GM12874 (cell line): ENCODE results near the gene RPL13.

Source experiments
- TF ChIP-seq, protein P1 (sequence below): IDR thresholded peaks from 2 replicates; pipeline ENCODE4 v1.5.1; 2011; ENCODE audit warnings: low read depth, mild to moderate bottlenecking, control low read depth, low read length, moderate library complexity; ENCODE audit not compliant: insufficient read depth

The RPL13 gene

DNA sequence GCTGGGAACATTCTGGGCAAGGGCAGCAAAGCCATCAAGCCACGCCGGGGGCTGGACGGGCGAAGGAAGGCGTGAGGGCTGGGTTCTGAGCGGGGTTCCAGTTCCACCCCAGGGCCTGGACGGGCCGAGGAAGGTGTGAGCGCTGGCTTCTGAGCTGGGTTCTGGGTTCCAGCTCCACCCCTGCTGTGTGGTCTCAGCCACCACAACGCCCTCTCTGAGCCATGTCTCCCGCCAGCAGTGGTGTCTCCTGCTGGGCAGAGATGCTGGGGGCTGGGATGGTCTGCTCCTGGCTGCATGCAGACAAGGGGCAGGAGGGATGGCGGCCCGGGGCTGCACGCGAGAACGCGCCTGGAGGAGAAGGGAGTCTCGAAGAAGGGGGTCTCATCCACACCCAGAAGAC lies 11.2 kb downstream of the RPL13 start:
- TF ChIP-seq, protein P1, sequence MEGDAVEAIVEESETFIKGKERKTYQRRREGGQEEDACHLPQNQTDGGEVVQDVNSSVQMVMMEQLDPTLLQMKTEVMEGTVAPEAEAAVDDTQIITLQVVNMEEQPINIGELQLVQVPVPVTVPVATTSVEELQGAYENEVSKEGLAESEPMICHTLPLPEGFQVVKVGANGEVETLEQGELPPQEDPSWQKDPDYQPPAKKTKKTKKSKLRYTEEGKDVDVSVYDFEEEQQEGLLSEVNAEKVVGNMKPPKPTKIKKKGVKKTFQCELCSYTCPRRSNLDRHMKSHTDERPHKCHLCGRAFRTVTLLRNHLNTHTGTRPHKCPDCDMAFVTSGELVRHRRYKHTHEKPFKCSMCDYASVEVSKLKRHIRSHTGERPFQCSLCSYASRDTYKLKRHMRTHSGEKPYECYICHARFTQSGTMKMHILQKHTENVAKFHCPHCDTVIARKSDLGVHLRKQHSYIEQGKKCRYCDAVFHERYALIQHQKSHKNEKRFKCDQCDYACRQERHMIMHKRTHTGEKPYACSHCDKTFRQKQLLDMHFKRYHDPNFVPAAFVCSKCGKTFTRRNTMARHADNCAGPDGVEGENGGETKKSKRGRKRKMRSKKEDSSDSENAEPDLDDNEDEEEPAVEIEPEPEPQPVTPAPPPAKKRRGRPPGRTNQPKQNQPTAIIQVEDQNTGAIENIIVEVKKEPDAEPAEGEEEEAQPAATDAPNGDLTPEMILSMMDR: no peak

DNA sequence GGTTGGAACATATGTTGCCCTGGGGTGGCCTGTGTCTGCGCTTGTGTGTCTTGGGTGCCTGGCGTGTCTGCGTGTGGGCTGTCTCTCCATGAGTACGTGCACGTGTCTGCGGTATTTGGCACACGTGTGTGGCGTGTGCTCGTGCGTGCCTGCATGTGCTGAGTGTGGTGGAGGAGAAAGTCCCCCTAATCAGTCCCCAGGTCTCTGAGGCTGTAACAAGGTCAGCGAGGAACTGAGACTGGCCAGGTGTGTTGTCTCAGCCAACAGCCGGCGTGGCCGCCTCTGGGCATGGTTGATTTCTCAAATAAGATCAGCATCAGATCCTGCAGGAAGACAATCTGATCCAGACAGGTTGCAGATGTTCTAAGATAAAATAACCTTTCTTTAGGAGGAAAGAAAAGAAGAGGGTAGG lies 11.6 kb downstream of the RPL13 start:
- TF ChIP-seq, protein P1: no peak

DNA sequence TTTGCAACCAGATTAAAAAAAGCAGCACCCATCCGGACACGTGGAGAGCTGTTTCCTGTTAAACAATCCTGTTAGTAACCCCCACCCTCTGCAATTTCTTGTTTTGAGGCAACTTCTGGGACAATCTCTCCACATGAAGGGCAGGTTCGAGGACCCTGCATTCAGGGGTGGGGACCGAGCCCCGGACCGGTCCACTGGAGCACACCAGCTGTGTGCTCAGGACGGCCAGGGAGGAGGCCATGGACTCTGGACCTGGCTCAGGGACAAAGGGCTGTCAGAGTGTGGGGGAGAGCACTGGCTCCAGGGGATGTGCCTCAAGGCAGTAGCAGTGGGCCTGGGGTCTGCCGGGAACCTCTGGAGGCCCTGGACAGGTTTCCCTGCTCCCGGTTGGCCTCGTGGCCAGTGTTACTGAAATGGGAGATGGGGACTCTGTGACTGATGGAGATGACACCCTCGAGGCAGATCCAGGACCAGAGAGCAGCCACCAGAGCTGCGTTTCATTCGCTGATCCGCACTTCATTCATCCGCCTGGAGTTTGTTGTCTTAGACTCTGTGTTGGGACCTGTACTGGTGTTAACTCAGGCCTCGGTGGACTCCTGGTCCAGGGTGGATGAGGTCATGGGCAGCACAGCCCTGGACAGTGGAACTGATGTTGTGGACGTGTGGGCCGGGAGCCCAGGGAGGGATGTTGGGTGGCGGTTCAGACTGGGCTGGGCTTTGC lies 12.2 kb downstream of the RPL13 start:
- TF ChIP-seq, protein P1: no peak

DNA sequence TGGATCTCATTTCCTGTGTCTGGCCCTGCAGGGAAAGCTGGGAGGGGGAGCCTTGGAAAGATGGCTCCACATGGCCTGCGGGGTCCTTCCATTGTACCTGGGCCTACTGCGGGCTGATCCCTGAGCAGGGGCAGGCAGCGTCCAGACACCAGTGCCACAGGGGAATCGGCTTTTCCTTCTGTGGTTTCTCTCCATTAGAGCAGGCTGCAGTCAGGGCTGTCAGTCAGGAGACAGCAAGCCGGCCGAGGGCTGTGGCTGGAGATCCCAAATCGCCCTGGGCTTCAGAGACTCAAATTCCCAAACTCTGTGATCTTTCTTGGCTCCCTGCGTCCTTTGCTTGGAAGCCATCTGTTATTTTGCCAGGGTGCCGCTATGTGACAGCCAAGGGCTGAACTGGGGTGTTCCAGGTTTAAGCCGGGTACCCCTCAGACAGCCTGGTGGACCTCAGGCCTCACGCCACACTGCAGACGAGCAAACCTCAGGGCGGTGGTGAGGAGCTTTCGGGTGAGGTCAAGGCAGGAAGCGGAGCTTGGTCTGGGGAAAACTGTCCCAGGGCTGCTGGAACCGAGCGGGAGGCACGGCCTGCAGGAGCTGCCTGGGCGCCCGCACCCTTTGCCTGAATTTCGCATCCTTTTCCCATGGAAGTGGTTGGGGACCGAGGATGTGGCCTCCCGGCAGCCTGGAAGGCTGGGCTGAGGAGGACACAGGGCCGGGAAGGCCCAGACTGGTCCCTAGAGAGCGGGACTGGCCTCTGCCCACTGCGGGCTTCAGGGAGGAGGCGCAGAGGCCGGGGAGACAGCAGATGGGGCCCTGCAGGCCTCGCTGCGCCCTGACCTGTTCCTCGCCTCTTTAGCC lies 13.6 kb downstream of the RPL13 start:
- TF ChIP-seq, protein P1: no peak

DNA sequence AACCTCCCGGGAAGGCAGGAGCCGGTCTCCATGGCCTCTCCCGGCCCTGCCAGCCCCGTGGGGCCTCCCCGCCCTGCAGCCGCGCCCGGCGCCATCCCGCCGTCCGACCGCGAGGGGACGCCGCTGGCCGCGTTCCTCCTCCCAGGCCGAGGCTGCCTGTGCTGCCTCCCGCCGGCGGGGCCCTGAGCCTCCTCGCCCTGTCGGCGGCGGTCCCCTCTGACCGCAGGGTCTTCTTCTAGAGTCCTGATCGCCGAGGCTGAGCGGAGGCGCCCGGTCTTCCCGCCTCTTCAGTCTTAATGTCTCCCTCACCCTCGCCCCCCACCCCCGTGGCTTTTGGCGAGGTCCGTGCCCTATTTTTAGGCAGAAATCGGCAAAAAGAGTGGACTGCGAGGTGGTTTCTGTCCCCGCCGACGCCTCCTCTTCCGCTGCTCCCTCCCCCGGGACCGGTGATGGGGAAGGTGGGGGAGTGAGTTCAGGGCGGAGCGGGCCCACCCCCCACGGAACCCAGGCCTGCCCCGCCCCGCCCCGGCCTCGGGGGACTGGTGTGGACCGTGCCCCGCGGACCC lies 14.3 kb downstream of the RPL13 start:
- TF ChIP-seq, protein P1: peak; percentile 83

DNA sequence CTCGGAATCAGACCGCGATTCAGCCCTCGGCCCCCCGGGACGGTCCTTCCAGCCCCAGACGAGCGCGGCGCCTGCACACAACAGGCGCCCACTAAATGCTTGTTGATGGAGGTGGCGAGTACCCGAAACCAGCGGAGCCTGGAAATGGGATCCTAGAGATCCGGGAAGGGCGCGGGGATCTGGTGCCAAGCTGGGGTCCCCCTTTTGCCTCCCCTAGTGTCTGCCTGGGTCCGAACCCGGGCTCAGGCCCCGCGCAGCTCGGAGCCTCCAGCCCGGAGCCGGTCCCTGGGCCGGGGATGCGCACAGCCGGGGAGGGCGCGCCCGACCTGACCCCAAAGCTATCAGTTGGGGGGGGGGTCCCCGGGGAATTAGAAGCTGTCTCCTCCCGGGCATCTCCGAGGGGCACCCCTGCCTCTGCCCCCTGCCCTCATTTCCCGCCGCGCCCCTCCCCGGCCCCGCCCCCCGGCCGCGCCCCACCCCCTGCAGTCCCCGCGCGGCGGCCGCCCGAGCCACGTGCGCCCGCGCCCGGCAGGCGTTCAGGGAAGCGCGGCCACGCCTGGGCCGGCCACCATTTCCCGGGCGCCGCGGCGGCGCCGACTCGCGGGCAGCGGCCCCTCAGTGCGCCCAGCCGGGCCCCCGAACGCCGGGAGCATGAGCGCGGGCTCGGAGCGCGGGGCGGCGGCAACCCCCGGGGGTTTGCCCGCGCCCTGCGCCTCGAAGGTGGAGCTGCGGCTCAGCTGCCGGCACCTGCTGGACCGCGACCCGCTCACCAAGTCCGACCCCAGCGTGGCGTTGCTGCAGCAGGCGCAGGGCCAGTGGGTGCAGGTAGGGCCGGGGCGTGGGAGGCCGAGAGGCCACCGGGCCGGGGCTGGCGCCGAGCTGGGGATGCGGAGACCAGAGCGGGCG lies 15.0 kb downstream of the RPL13 start, which contains the start of gene CPNE7:
TSS of gene CPNE7 (plus strand) at position 512 of the 906 bp plus-strand sequence. CDS start at position 652, 140 bp downstream.
- TF ChIP-seq, protein P1: no peak
